Measurements from ENCODE around the gene GJB3. TPM values are rescaled to one million over a fixed set of nuclear protein-coding genes. Genes with fewer than 3 reads are reported as not detected.
"Not testable (repeated sequence)": the region's sequence is repeated elsewhere in the genome, so short reads cannot be mapped to it uniquely, and the experiment has no call there.

GJB3 gene
- total RNA-seq, 1 experiment from 2014 or later, result 63.0 TPM

DNA sequence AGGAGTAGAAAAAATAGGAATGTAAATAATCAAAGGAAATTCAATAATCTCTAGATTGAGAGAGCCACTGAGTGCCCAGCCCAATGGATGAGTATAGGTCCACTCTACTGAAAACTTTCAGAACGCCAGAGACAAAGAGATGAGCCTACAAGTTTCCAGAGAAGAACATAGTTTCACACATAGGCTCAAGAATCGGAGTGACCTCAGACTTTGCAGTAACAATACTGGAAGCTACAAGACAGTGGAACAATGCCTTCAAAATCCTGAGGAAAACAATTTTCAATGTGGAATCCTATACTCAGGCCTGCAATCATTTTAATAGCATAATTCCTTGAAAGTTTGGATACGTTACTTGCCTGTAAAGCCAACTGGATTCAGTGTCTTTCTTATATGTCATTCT is 22.8 kb downstream of the GJB3 start:
- CTCF ChIA-PET, result no interaction called here
- H3K4me2 ChIP-seq, result no peak overlapping the region
- no TSS peak for BruUV-seq (replicated peaks)

DNA sequence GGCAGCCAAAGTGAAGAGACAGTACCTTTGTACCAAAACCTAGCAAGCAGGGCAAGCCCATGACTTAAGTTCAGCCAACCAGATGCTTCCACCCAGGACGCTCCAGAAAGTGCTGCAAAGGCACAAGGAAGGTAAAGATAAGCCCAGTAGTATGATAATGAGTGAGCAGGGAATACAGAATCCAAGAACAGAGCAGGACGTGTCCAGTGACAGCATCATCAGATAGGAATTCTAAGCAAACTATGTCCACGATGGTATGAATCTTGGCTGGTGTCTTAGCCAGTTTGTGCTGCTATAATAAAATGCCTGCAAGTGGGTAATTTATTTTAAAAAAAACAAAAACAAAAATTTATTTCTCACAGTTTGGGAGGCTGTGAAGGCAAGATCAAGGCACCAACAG is 25.4 kb downstream of the GJB3 start:
- TF ChIP-seq CTCF (conservative IDR thresholded peaks at IDR 0.05), result no peak
- TF ChIP-seq EZH2 (IDR thresholded peaks at IDR 0.05; ENCODE audit: low read depth), result no peak
- H3K4me1 ChIP-seq (replicated peaks; ENCODE audit: insufficient read depth), result no peaks in the 10 kb centered on the region
- no peaks in the 10 kb centered on the region for H3K9me2 ChIP-seq (ENCODE audit: insufficient read depth)
- POLR2A ChIA-PET (ENCODE audit: unreplicated experiment), result no interaction called here
- no peak overlapping the region for H3K4me3 ChIP-seq
- DNase-seq, result no peak
- no peaks in the 10 kb centered on the region for H3K79me2 ChIP-seq (ENCODE audit: low read depth)
- no peak overlapping the region for H3K27ac ChIP-seq
- BruUV-seq (replicated peaks), result no TSS peak
- no peaks in the 10 kb centered on the region for H3K36me3 ChIP-seq (ENCODE audit: low read depth)
- CTCF ChIA-PET, result no interaction called here
- no peaks in the 10 kb centered on the region for H3K9me3 ChIP-seq (ENCODE audit: insufficient read depth, low read depth)
- no peaks in the 10 kb centered on the region for H3K27me3 ChIP-seq (ENCODE audit: insufficient read depth, low read depth)
- intact Hi-C loops (cut with micrococcal nuclease; ENCODE audit: unreplicated experiment), result loop anchor here (5.0 kb wide), 1 partner anchor 46 kb away; no protein-coding TSS in a partner anchor
- no peak overlapping the region for H3K4me2 ChIP-seq
- no peak overlapping the region for H2AFZ ChIP-seq
- H3F3A ChIP-seq (ENCODE audit: insufficient read depth, low read depth), result no peaks in the 10 kb centered on the region
- no peaks in the 10 kb centered on the region for H4K20me1 ChIP-seq (ENCODE audit: insufficient read depth)

More for the DNA sequence above, 22.8 kb downstream of the GJB3 start:
- no peaks in the 10 kb centered on the region for H3K79me2 ChIP-seq (ENCODE audit: low read depth)
- POLR2A ChIA-PET (ENCODE audit: unreplicated experiment), result no interaction called here
- no peaks in the 10 kb centered on the region for H3K36me3 ChIP-seq (ENCODE audit: low read depth)
- H3K9me3 ChIP-seq (ENCODE audit: insufficient read depth, low read depth), result no peaks in the 10 kb centered on the region
- H3K4me1 ChIP-seq (replicated peaks; ENCODE audit: insufficient read depth), result no peaks in the 10 kb centered on the region
- H3K27me3 ChIP-seq (ENCODE audit: insufficient read depth, low read depth), result no peaks in the 10 kb centered on the region
- intact Hi-C loops (cut with micrococcal nuclease; ENCODE audit: unreplicated experiment), result no loop called here
- H3K4me3 ChIP-seq, result no peak overlapping the region
- no peaks in the 10 kb centered on the region for H4K20me1 ChIP-seq (ENCODE audit: insufficient read depth)
- H3K9me2 ChIP-seq (ENCODE audit: insufficient read depth), result no peaks in the 10 kb centered on the region
- no peaks in the 10 kb centered on the region for H3F3A ChIP-seq (ENCODE audit: insufficient read depth, low read depth)
- H2AFZ ChIP-seq, result no peak overlapping the region
- no peak for DNase-seq
- H3K27ac ChIP-seq, result no peak overlapping the region
- TF ChIP-seq CTCF (conservative IDR thresholded peaks at IDR 0.05) (no peak), EZH2 (IDR thresholded peaks at IDR 0.05; ENCODE audit: low read depth) (no peak)

GRCh38 chr1:34808051-34808810 is 27.2 kb downstream of the GJB3 start:
- Histone ChIP-seq H3K9me2 (ENCODE audit: insufficient read depth) (no peaks in the 10 kb centered on the region), H3K36me3 (ENCODE audit: low read depth) (no peaks in the 10 kb centered on the region), H3K9me3 (ENCODE audit: insufficient read depth, low read depth) (no peaks in the 10 kb centered on the region), H3K4me1 (replicated peaks; ENCODE audit: insufficient read depth) (no peaks in the 10 kb centered on the region), H3K4me2 (no peak overlapping the region), H3K4me3 (no peak overlapping the region), H2AFZ (no peak overlapping the region), H3F3A (ENCODE audit: insufficient read depth, low read depth) (no peaks in the 10 kb centered on the region), H4K20me1 (ENCODE audit: insufficient read depth) (no peaks in the 10 kb centered on the region), H3K79me2 (ENCODE audit: low read depth) (no peaks in the 10 kb centered on the region), H3K27me3 (ENCODE audit: insufficient read depth, low read depth) (no peaks in the 10 kb centered on the region), H3K27ac (no peak overlapping the region)
- peak in 1 of 2 experiments; percentile 24 for DNase-seq
- intact Hi-C loops (cut with micrococcal nuclease; ENCODE audit: unreplicated experiment), result loop anchor here (5.0 kb wide), 1 partner anchor 44 kb away; no protein-coding TSS in a partner anchor
- BruUV-seq (replicated peaks), result no TSS peak
- TF ChIP-seq EZH2 (IDR thresholded peaks at IDR 0.05; ENCODE audit: low read depth) (no peak), CTCF (conservative IDR thresholded peaks at IDR 0.05) (no peak)
- CTCF ChIA-PET, result interaction anchor here (0.7 kb wide), 1 partner anchor 116 kb away, joined by 3 read pairs; no protein-coding TSS in a partner anchor
- POLR2A ChIA-PET (ENCODE audit: unreplicated experiment), result no interaction called here

DNA sequence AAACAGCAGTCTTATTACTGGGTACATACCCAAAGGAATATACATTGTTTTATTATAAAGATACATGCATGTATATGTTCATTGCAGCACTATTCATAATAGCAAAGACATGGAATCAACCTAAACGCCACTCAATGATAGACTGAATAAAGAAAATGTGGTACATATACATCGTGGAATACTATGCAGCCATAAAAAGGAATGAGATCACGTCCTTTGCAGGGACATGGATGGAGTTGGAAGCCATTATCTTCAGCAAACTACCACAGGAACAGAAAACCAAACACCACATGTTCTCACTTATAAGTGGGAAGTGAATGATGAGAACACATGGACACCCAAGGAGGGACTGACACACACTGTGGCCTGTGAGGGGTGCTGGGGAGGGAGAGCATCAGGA is 29.8 kb downstream of the GJB3 start:
- H3K27me3 ChIP-seq (ENCODE audit: insufficient read depth, low read depth); H3K9me2 ChIP-seq (ENCODE audit: insufficient read depth); H3K27ac ChIP-seq; H3K4me2 ChIP-seq; BruUV-seq (replicated peaks); intact Hi-C loops (cut with micrococcal nuclease; ENCODE audit: unreplicated experiment); H3K4me1 ChIP-seq (replicated peaks; ENCODE audit: insufficient read depth); H3K36me3 ChIP-seq (ENCODE audit: low read depth); DNase-seq; H3K79me2 ChIP-seq (ENCODE audit: low read depth); H2AFZ ChIP-seq; H3F3A ChIP-seq (ENCODE audit: insufficient read depth, low read depth); POLR2A ChIA-PET (ENCODE audit: unreplicated experiment); H3K4me3 ChIP-seq; H4K20me1 ChIP-seq (ENCODE audit: insufficient read depth); CTCF ChIA-PET; H3K9me3 ChIP-seq (ENCODE audit: insufficient read depth, low read depth): not testable (repeated sequence)
